Bone marrow (tissue), 2 donors: ENCODE results near the gene KCNAB3.

Source experiments
- DNase-seq, 2 donors: peaks; one replicate each; lab custom pipeline; 2025; lab: John Stamatoyannopoulos, UW

KCNAB3 gene

DNA sequence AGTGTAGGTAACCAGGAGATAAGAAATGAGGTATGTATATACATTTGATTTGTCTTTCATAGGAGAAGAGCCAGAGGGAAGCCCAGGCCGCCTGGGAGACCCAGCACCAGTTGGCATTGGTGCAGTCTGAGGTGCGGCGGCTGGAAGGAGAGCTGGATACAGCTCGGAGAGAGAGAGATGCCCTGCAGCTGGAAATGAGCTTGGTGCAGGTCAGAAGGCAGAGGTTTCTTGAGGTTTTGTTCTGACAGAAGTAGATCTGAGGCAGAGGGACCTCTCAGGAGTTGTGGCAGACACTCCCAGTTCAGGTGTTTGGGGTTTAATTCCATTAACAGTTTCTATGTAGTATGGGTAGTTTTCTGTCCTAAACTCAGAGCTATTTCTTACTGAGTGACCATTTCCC is 10.4 kb upstream of the KCNAB3 start:
- no peak for DNase-seq

DNA sequence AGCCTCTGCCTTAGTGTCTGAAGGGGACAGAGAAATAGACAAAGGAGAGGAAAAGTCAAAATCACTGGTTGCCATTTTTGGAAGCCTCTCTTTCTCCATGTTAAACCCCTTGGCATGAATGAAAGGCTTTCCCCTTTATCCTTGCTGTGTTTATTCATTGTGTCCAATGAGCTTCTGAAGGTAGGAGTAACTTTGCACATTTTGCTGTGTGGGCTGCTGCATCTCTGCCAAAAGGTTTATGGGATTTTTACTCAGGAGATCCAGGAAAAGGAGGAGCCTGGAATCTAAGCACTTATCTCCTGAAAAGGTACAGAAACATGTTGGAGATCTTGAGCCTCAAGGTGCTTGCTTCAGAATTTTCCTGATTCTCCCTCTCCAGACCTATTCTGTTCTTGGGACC is 6.2 kb upstream of the KCNAB3 start:
- DNase-seq: no peak

- DNase-seq: peak; percentile 36 to 70
Measured at GRCh38 chr17:7932949-7933348, 3.3 kb upstream of the KCNAB3 start.

- peak in 1 of 2 donors; percentile 15 for DNase-seq
Measured at GRCh38 chr17:7932483-7932891, 2.8 kb upstream of the KCNAB3 start.

DNA sequence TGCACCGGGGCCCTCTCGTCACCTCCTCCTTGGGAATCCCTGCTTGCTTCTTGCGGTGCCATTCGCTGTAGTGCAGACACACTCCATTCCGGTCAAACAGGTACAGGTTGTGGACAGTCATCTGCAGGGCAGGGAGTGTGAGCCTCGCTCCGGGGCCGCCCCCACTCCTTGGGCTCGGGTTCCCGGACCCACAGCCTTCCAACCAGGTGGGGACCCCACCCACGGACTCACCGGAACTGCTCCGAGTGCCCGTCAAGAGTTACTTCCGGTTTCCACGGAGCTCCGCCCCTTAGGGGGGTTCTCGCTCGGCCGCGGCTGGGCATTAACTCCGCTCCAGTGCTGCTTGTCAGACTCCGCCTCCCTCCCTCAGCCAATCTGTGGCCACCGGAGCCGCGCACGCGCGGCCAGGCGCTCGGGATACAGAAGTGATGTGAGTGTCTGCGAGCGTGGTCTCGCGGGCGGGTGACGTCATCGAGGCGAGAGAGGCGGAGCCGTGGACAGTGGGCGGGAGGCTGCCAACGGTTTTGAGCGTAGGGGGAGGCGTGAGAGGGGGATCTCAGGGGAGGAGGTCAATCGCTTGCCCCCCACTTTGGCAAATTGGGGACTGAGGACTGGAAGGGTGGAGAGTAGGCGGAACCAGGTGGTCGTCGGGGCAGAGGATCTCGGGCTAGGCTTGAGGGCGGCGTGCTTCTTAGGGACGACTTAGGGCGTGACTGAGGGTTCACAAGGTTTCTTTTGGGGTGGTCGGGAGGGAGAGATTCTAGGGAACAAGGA is 2.2 kb upstream of the KCNAB3 start, which contains the start of the genes CNTROB and TRAPPC1:
CNTROB (plus strand) TSS at position 498 of the 774 bp plus-strand sequence. CDS start 874 bp downstream, outside the sequence.
TRAPPC1 (minus strand) TSS at position 238 of the 774 bp plus-strand sequence; CDS start at position 121, 117 bp downstream.
- peak; percentile 94 to 98 for DNase-seq

GRCh38 chr17:7930841-7931631 is 1.4 kb upstream of the KCNAB3 start:
- no peak for DNase-seq

DNA sequence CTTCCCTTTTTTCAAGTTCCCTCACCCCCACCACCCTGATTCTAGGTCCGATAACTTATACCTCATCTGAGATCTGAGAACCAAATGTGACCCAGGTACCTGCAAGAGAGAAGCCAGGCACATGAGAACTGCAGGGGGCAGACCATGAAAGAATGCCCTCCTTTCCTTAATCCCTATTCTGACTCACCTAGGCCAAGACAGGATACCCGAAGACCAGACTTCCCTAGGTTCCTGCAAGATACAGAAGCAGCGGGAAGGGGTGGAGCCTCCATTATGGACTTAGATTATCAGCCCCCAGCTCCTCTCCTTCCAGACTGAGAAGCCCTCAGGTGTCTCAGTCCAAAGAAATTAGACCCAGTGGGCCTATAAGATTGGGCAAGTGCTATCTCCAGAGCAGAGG is 2.1 kb downstream of the KCNAB3 start:
- DNase-seq: no peak

DNA sequence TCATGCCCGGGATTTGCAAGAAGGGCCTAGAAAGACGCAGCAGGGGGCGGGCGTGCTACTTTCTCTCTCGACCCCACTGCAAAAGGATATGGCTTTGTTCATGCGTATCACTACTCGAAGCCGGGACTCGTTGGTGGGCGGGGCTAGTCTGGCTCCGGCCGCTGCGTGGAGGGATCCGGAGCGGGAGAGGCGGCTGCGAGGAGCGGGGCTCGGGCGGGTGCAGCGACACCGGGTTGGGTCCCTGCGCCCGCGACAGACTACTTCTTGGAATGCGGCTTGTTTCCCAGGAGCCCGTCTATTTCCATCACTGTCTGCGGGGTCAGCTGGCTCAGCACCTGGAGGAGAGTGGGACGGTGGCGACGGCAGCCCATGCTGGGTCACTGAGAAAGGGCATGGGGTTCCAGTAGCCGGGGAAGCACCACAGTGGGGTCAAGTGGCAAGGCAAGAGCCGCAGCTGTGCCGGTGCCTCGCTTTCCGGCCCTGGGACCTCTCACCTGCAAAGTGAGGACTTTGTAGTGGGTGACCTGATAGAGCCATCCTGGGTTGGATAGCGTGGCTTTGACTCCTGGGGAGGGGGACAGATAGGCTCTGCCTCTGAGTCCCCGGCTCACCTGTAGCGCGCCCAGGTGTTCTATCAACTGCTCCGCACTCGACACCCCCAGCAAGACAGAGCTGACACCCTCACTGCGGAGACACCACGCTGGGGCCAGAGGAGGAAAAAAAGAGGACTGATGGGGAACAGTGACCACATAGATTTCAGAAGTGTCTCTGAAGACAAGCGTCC is 6.6 kb downstream of the KCNAB3 start:
- peak; percentile 18 to 53 for DNase-seq

- peak in 1 of 2 donors; percentile 27 for DNase-seq
Measured at GRCh38 chr17:7922269-7922844, 7.3 kb downstream of the KCNAB3 start.

DNA sequence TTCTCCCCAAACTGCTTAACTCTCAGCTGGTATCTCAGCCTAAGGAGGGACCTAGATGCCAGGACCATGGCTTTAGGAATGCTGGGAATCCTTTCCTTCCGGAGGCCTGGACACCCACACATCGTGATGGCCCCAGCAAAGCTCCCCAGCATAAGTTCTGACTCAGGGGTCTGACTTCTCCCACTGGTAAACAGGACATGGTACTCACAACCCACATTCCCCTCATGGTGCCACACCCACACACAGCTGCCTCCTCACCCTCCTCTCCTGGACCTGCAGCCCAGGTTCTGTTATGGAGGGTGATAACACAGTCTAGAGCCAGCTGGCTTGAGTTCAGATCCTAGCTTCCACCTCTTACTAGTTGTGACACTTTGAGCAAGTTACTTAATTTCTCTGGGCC is 12.8 kb downstream of the KCNAB3 start:
- no peak for DNase-seq

- DNase-seq: no peak
Measured at GRCh38 chr17:7916385-7916682, 13.3 kb downstream of the KCNAB3 start.

GRCh38 chr17:7915611-7916384 is 13.9 kb downstream of the KCNAB3 start, which contains the start of gene RNF227:
Gene RNF227, minus strand, starts transcription at chr17:7916289. Its CDS starts 94 bp downstream, at chr17:7916195.
- peak; percentile 73 to 81 for DNase-seq

GRCh38 chr17:7915179-7915610 is 14.5 kb downstream of the KCNAB3 start:
- DNase-seq: no peak

GRCh38 chr17:7912927-7913524 is 16.6 kb downstream of the KCNAB3 start:
- peak in 1 of 2 donors; percentile 78 for DNase-seq

- no peak for DNase-seq
Measured at GRCh38 chr17:7911116-7911515, 18.5 kb downstream of the KCNAB3 start.

- no peak for DNase-seq
Measured at GRCh38 chr17:7910711-7911110, 18.9 kb downstream of the KCNAB3 start.

GRCh38 chr17:7910281-7910680 is 19.4 kb downstream of the KCNAB3 start:
- DNase-seq: no peak

DNA sequence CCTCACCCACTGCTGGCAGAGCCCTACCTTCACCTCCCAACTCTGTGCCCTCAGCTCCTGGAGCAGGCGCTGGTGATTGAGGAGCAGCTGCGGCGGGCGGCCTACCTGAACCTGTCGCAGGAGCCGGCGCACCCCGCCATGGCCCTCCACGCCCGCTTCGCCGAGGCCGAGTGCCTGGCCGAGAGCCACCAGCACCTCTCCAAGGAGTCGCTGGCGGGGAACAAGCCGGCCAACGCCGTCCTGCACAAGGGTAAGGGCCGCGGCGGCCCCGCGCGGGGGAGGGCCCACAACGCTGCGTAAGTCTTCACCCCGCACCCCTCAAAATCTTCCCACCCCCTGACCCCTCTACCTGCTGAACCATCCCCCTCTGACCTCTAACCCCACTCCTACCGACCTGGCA is 20.6 kb downstream of the KCNAB3 start:
- DNase-seq: no peak

- DNase-seq: no peak
Measured at GRCh38 chr17:7903154-7904103, 26.2 kb downstream of the KCNAB3 start.
